Hematopoietic multipotent progenitor cell treated with erythropoietin and hydrocortisone succinate and interleukin-3 and kit ligand, for 4 days (in vitro differentiated cells): Measurements from ENCODE around the gene RTL9.
"Not testable (repeated sequence)": the region's sequence is repeated elsewhere in the genome, so short reads cannot be mapped to it uniquely, and the experiment has no call there.

Source experiments
- DNase-seq: peaks from one replicate; pipeline ENCODE4 v3.0.0-alpha.2; 2015

The RTL9 gene

GRCh38 chrX:110358548-110358947 lies at the start of gene RTL9:
RTL9 (plus strand) TSS chrX:110358848; CDS start chrX:110450618, 91,770 bp downstream.
- DNase-seq, result no peak

- no peak for DNase-seq
Observed at GRCh38 chrX:110310000-110310790, 48.5 kb upstream of the RTL9 start.

GRCh38 chrX:110310896-110311295 lies 47.8 kb upstream of the RTL9 start:
- DNase-seq, result peak; percentile 49

GRCh38 chrX:110311437-110312230 lies 47.0 kb upstream of the RTL9 start:
- no peak for DNase-seq

GRCh38 chrX:110315551-110315950 lies 43.1 kb upstream of the RTL9 start:
- DNase-seq, result no peak

GRCh38 chrX:110316351-110317060 lies 42.1 kb upstream of the RTL9 start:
- peak; percentile 39 for DNase-seq

GRCh38 chrX:110317061-110317819 lies 41.4 kb upstream of the RTL9 start:
- DNase-seq, result peak; percentile 36

GRCh38 chrX:110317820-110318663 lies 40.6 kb upstream of the RTL9 start, which contains the start of gene AMMECR1:
AMMECR1 (minus strand) TSS chrX:110318085; CDS start chrX:110318071, 14 bp downstream.
- peak; percentile 93 for DNase-seq

GRCh38 chrX:110318664-110318968 lies 40.0 kb upstream of the RTL9 start:
- DNase-seq, result no peak

- DNase-seq, result no peak
Observed at GRCh38 chrX:110320381-110320987, 38.2 kb upstream of the RTL9 start.

- peak; percentile 73 for DNase-seq
Observed at GRCh38 chrX:110321081-110321480, 37.6 kb upstream of the RTL9 start.

GRCh38 chrX:110321670-110322069 lies 37.0 kb upstream of the RTL9 start:
- peak; percentile 22 for DNase-seq

- no peak for DNase-seq
Observed at GRCh38 chrX:110322603-110323002, 36.0 kb upstream of the RTL9 start.

- no peak for DNase-seq
Observed at GRCh38 chrX:110326712-110327111, 31.9 kb upstream of the RTL9 start.

GRCh38 chrX:110327336-110327735 lies 31.3 kb upstream of the RTL9 start:
- DNase-seq, result peak; percentile 63

GRCh38 chrX:110328613-110329012 lies 30.0 kb upstream of the RTL9 start:
- not testable (repeated sequence) for DNase-seq

GRCh38 chrX:110331444-110332030 lies 27.1 kb upstream of the RTL9 start:
- no peak for DNase-seq

GRCh38 chrX:110333458-110333857 lies 25.2 kb upstream of the RTL9 start:
- DNase-seq, result not testable (repeated sequence)

GRCh38 chrX:110338935-110339334 lies 19.7 kb upstream of the RTL9 start:
- DNase-seq, result peak; percentile 72

GRCh38 chrX:110341189-110342035 lies 17.2 kb upstream of the RTL9 start:
- peak; percentile 60 for DNase-seq
